SHP77 (cell line): ENCODE measurements around the gene CLASP1.
"Not testable (repeated sequence)": the region's sequence is repeated elsewhere in the genome, so short reads cannot be mapped to it uniquely, and the experiment has no call there.

ENCODE experiments used
- DNase-seq, 2 experiments: peaks; one replicate each; lab custom pipeline; 2025; lab: John Stamatoyannopoulos, UW

CLASP1 gene

DNA sequence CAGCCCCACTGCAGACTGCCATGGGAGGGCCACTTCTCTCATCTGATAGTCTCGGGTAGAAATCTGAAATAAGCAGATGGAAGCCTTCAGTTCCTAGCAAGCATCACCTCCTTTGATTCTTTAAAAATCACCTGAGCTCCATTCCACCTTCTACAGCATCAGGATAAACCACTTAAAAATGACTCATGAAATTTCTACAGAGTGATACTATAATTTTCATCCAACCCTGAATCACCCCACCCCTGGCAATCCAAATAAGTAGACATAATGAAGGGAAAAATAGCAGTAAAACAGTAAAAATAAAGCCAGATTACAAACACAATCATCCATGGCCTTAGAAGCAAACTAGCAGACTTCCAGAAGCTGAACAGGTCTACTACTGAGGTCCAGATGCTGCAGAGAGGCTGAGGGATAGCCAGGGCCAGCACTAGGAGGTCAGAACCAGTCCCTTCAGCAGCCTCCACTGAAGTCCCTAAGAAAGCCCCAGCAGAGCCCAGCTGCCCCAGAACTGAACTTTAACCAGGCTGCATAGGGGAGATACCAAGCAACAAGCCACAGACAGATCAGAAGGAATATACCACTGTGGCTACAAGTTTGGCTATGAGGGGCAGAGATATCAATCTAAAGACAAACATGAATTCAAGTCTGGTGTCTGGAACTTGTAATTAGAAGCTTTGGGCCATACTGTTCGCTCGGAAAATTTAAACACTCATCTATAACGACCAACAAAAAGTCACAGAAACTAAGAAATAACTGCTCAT, 173.3 kb downstream of the CLASP1 start:
- DNase-seq = no peak

- DNase-seq = no peak
Observed at GRCh38 chr2:121473512-121473911, 175.8 kb downstream of the CLASP1 start.

GRCh38 chr2:121472470-121472993, 176.7 kb downstream of the CLASP1 start:
- no peak for DNase-seq

- no peak for DNase-seq
Observed at GRCh38 chr2:121471532-121472469, 177.5 kb downstream of the CLASP1 start.

GRCh38 chr2:121470917-121471316, 178.3 kb downstream of the CLASP1 start:
- no peak for DNase-seq

GRCh38 chr2:121469356-121469755, 179.9 kb downstream of the CLASP1 start:
- DNase-seq = no peak

DNA sequence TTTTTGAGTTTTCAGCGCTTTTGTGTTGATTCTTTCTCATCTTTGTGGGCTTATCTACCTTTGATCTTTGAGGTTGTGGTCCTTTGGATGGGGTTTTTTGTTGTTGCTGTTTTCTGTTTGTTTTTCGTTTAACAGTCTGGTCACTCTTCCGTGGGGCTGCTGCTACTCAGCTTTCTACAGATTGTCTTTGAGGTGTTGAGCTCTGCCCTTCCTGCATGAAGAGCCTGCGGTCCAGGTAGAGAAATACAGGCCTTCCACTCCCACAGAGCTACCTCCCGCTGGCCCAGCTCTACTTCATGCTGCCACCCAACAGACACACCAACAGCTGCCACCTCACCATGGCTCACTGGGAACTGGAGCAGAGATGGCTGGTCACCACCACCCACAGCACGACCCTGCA, 180.3 kb downstream of the CLASP1 start:
- no peak for DNase-seq

- DNase-seq = no peak
Observed at GRCh38 chr2:121459291-121459690, 190.0 kb downstream of the CLASP1 start.

GRCh38 chr2:121456325-121456724, 192.9 kb downstream of the CLASP1 start:
- no peak for DNase-seq

DNA sequence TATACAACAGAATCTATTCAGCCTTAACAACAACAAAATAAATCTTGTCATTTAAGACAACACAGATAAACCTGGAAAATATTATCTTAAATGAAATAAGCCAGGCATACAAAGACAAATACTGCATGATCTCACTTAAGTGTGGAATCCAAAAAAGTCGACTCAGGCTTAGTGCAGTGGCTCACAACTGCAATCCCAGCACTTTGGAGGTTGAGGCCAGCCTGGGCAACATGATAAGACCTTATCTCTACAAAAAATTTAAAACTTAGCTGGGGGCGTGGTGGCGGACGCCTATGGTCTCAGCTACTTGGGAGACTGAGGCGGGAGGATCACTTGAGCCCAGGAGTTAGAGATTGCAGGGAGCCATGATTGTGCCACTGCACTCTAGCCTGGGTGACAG, 193.8 kb downstream of the CLASP1 start:
- no peak for DNase-seq

- no peak for DNase-seq
Observed at GRCh38 chr2:121454549-121455090, 194.6 kb downstream of the CLASP1 start.

- no peak for DNase-seq
Observed at GRCh38 chr2:121451398-121451797, 197.9 kb downstream of the CLASP1 start.

- DNase-seq = no peak
Observed at GRCh38 chr2:121450301-121450700, 199.0 kb downstream of the CLASP1 start.

- DNase-seq = no peak
Observed at GRCh38 chr2:121446647-121447241, 202.5 kb downstream of the CLASP1 start.

DNA sequence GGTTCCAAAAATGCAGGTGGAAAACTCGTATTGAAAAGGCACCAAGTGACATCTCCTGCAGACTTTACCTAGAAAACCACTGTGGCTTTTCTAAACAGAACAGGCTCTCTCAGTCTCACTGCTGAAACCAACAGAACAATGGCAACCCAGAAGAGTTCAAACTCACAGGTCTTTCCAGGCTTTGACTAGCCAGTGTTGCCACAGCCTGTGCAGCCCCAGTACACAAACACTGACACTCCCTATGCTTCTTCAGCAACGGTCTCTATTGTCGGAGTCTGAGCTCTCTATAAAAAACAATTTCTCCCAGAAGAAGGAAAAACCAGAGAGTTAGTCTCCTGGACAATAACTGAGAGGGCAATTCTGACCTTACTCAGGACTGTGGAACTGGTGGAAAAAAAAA, 206.4 kb downstream of the CLASP1 start:
- DNase-seq = no peak

- DNase-seq = not testable (repeated sequence)
Observed at GRCh38 chr2:121438290-121438689, 211.0 kb downstream of the CLASP1 start.

GRCh38 chr2:121436918-121437317, 212.3 kb downstream of the CLASP1 start:
- no peak for DNase-seq

- no peak for DNase-seq
Observed at GRCh38 chr2:121435790-121436189, 213.5 kb downstream of the CLASP1 start.

GRCh38 chr2:121431214-121431613, 218.0 kb downstream of the CLASP1 start:
- DNase-seq = no peak

DNA sequence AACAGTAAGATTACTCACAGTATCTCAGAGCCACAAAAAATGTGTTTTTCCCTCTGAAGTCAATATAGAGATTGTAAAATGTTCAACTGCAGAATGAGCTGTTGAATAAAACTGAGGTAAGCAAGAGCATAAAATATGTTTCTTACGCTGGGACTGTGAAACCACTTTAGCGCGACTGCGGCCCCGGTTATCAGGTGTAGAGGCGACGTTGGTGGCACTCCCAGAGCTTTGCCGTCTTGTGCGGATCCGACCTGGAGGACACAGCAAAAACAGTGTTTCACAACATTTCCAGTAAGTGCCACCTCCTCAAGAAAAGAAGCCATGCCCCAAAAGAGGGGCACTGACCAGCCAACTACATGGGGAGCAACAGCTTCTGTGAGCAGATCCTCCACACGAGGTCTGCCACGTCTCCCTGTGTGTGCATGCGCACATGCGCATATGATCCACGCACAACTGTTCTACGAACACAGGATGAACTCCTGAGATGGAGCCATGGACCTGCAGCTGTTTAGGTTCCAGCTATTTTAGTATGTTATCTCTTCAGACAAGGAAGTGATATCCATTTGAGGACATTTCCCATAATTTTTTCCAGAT, 219.2 kb downstream of the CLASP1 start:
- no peak for DNase-seq

DNA sequence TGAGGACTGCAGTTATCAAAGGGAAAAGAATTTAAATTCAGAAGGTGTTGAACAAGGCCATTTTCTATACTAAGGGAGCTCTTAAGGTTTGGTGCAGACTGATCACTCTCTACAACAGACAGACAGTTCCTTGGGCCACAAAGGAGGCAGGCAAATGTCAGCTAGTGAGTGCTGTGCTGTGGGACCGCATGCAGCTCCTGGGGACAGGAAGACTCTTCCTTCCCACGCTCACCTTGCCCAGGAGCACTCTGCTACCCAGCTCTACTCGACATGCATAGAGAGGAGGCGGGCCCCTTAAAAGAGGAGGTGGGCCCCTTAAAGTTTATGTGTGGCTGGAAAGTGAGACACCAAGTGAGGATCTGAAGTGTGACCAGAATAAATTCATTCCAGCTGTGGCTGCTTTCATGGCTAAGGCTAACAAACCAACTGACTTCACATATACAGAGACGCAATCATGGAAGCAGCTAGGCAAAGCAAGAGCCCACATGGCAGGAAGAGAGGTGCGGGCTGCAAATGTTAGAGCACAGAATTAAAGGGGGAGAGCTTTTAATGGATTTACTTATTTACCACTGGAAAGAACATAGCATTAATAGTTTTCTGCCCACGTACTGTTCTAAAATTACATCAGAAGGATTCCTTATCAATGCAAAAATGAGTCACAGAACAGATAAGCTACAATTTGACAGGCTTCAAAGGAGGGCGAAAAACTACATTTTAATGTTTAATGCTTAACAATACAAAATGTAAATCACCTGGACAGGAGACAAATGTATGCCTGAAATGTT, 220.0 kb downstream of the CLASP1 start:
- DNase-seq = no peak
